ENCODE results near the gene CACNA1S.

CACNA1S gene

DNA sequence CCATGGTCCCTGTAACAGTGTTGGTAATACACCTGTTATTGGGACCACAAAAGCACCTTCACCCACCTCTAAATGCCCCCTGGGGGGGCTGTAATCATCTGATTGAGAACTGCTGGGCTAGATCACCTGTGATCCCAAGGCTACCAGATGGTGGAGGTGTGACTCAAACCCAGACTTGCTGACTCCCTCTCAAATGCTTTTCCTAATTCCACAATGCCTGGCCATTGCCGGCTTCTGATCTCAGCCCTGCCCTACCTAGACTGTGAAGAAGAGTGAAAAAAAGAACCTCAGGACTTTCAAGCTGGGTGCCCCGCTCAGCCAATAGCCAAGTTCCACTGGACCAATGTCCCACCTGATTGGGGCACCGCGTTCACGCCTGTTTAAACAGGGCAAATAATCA, 32.5 kb upstream of the CACNA1S start:
- TF ChIP-seq, protein P1, sequence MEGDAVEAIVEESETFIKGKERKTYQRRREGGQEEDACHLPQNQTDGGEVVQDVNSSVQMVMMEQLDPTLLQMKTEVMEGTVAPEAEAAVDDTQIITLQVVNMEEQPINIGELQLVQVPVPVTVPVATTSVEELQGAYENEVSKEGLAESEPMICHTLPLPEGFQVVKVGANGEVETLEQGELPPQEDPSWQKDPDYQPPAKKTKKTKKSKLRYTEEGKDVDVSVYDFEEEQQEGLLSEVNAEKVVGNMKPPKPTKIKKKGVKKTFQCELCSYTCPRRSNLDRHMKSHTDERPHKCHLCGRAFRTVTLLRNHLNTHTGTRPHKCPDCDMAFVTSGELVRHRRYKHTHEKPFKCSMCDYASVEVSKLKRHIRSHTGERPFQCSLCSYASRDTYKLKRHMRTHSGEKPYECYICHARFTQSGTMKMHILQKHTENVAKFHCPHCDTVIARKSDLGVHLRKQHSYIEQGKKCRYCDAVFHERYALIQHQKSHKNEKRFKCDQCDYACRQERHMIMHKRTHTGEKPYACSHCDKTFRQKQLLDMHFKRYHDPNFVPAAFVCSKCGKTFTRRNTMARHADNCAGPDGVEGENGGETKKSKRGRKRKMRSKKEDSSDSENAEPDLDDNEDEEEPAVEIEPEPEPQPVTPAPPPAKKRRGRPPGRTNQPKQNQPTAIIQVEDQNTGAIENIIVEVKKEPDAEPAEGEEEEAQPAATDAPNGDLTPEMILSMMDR (IDR thresholded peaks at IDR 0.05; ENCODE audit: borderline replicate concordance, insufficient read depth, low read depth, low read length) = no peak
- no peak overlapping the region for H3K4me3 ChIP-seq (ENCODE audit: low read depth, low read length)

DNA sequence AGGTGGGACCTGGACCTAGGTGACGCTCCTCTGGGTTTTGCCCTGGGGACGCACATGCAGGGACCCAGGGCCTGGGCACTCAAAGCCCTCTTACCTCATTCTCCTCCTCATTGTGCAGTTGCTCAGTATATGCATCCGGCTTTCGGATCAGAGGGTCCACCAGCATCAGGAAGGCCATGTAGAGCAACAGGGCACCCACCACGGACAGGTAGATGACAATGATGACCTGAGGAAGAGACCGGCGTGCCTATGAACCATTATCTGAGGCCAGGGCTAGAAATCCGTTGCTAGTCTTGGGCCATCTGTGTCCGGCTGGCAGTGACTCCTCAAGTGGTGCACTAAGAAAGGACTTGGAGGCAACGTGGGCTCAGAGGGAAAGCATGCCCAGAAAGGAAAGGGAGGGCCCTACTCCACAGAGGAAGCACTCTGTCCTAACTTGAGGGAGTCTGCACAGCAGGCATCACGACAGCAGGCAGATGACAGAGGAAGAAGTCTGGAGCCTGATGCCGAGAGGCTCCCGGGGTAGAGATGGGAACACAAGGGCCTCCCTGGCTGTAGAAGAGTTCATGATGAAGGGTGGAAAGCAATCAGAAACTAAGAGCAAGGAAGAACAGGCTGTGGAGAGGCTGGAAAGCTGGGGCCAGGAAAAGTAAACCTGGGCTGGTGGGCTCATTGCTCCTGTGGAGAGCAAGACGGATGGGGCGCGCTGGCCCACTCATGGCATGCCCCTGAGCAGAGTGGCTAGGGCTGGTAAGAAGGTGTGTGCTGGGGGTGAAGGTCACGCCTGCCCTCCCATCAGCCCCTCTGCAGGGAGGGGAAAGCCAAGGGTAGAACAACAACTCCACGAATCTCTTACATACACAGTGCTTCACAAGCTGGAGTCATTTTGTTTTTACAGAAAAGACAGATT, 31.8 kb upstream of the CACNA1S start:
- no peak overlapping the region for H3K4me3 ChIP-seq (ENCODE audit: low read depth, low read length)
- TF ChIP-seq, protein P1 (IDR thresholded peaks at IDR 0.05; ENCODE audit: borderline replicate concordance, insufficient read depth, low read depth, low read length) = no peak

DNA sequence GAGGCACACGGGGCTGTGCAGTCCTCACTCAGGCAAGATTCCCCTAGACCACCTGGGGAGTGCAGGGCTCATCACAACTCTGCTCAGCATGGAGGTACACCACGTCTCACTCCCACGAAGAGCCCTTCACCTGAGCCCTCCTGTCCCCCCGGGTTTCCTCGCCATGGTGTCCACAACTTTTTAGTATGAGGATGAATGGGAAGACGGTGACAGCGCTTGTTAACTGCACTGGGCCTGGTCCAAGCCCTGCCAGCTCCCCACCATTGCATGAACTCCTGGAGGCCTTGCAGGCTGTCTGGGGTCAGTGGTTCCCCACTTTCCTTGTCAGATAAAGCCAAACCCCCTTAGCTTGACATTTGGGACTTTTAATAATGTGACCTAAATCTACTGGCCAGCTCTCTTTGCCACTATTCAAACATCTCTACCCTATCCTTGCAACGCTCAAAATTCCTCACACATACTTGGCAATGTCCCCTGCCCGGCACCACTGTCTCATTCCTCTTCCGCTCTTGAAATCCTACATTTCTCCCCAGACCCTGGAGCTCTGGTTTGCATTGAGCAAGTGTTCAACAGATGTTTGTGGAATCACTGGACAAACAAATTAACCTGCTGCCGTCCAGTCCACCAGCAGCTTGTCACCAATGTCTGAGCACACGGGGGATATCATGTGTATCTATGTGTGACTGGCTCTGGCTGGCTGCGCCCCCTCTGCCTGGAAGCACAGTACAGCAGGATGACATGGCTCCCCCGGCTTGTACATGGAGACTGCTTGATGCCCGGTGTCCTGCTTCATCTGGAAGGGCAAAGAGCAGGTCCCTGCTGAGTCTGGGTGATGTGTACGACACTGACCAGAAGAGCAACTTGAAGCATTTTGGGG, 30.9 kb upstream of the CACNA1S start:
- no peak overlapping the region for H3K4me3 ChIP-seq (ENCODE audit: low read depth, low read length)
- TF ChIP-seq, protein P1 (IDR thresholded peaks at IDR 0.05; ENCODE audit: borderline replicate concordance, insufficient read depth, low read depth, low read length) = no peak

DNA sequence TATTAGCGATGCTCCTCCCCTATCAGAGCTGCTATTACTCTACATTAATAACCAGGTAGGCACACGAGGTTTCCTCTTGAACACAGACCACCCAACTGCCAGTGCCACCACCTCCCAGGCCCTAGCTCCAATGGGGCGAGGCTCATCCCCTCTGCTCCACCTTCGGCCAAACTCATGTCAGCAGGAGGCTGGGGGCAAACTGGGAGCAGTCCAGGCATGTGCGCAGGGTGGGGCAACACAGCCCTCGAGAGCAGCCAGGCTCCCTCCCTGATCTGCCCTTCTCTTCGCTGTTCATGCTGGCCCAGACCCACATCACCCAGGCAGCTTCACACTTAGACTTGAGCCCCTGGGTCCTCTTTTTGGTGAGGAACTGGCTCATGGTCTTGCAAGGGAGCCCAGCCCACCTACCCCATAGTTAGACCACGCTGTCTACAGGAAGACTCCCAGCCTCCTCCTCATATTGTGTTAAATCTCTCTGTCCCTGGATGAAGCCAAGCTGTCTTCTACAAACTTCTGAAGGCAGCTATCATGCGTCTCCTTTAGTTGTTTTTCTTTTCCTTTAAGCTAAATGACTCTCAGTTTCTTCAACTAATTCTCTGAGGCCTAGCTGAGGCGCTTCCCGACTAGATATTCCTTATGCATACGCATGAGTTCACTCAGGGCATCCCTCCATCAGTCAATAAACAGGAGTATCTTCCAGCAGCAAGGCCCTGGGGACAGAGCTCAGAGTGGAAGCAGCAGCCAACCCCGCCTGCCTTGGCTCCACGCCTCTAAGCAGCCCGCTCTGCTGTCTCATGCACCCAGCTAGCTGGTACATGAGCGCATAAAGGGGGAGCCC, 30.0 kb upstream of the CACNA1S start:
- TF ChIP-seq, protein P1 (IDR thresholded peaks at IDR 0.05; ENCODE audit: borderline replicate concordance, insufficient read depth, low read depth, low read length) = no peak
- H3K4me3 ChIP-seq (ENCODE audit: low read depth, low read length) = no peak overlapping the region

DNA sequence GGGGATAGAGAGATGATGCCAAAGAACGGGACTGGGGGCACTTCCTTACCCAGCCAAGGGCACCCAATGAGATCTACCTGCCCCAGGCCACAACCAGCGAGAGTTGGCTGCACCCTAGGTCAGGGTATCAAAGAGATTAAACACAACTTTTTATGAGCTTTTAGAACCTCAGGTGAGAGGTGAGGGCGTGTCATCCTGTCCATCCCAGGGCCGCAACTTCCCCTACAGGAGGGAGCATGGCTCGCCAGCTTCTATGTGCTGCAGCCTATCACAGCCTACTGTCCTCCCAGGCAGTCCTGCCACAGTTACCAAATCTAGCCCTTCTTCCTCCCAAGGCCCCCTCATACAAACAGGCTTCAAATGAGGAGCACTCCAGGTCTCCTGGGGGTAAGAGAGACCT, 29.2 kb upstream of the CACNA1S start:
- H3K4me3 ChIP-seq (ENCODE audit: low read depth, low read length) = no peak overlapping the region
- TF ChIP-seq, protein P1 (IDR thresholded peaks at IDR 0.05; ENCODE audit: borderline replicate concordance, insufficient read depth, low read depth, low read length) = no peak

DNA sequence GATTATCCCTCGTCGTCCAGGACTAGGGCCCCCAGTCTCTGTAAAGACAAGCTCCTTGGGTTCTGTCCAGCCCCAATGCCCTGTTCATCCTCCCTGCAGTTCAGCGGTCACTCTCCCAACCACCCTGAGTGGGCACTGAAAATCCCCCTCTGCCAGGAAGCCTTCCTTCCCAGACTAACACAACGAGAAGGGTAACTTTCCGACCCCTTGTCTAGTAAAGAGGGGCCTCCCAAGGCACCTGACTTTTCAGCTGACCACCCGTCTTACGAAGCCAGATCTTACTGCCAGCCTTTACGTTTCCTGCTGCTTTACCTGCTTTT, 28.7 kb upstream of the CACNA1S start:
- no peak overlapping the region for H3K4me3 ChIP-seq (ENCODE audit: low read depth, low read length)
- TF ChIP-seq, protein P1 (IDR thresholded peaks at IDR 0.05; ENCODE audit: borderline replicate concordance, insufficient read depth, low read depth, low read length) = no peak

All from GM12875 (cell line).